A549 treated with ZK216348 at 1 μM for 4 hours (cell line): Measurements from ENCODE around the gene EPM2AIP1. TPM values are rescaled to one million over a fixed set of nuclear protein-coding genes. Genes with fewer than 3 reads are reported as not detected.

Experiments
- total RNA-seq: library from RNA; stranded (reverse); fragments of 200-300 nt; extraction: Qiagen RNA extraction; gene quantifications from 5 replicates; pipeline ENCODE4 v1.2.3, GENCODE V29; 2022; ENCODE audit warnings: low read depth

Gene EPM2AIP1
- total RNA-seq: 3.4 to 7.5 TPM (median 6.7 TPM) in 5 replicates

GRCh38 chr3:36992806-36993325 is at the start of gene EPM2AIP1:
Gene EPM2AIP1 (minus strand): TSS chr3:36993131. CDS start chr3:36993077, 54 bp downstream.

GRCh38 chr3:36993326-36994283 is 674 bp upstream of the EPM2AIP1 start, which contains the start of gene MLH1:
Gene MLH1 (plus strand): TSS chr3:36993518. CDS start chr3:36993548, 30 bp downstream.

GRCh38 chr3:36944641-36945270 is 48.2 kb downstream of the EPM2AIP1 start, which contains the start of gene TRANK1:
Gene TRANK1 (minus strand): TSS chr3:36945054. CDS start chr3:36944809, 245 bp downstream.

Other genes with a start within 250 kb of the EPM2AIP1 start
- not detected in 5 replicates for gene DCLK3, start 228.6 kb downstream of the EPM2AIP1 start, total RNA-seq
- gene TRANK1, start 48.1 kb downstream of the EPM2AIP1 start, total RNA-seq: 1.00 to 1.8 TPM (median 1.5 TPM) in 5 replicates
- 29.6 to 57.4 TPM (median 32.5 TPM) in 5 replicates for gene MLH1, start 387 bp upstream of the EPM2AIP1 start, total RNA-seq
- gene LRRFIP2, start 181.5 kb upstream of the EPM2AIP1 start, total RNA-seq: 48.6 to 74.0 TPM (median 57.6 TPM) in 5 replicates